H1 (cell line): Measurements from ENCODE around the gene CAPN14. TPM values are rescaled to one million over a fixed set of nuclear protein-coding genes. Genes with fewer than 3 reads are reported as not detected.

Experiments used
- CEBPB ChIP-seq: IDR thresholded peaks from 2 replicates; pipeline ENCODE4 v1.6.1; 2012; ENCODE audit warnings: low read depth, low read length
- CHD1 ChIP-seq: IDR thresholded peaks from 2 replicates; pipeline ENCODE4 v1.6.1; 2012; ENCODE audit warnings: low read depth, low read length, improper control_type of control experiment
- POU5F1 ChIP-seq: IDR thresholded peaks from 2 replicates; pipeline ENCODE4 v1.6.1; 2011; ENCODE audit warnings: low read depth, mild to moderate bottlenecking, low read length, moderate library complexity
- polyA plus RNA-seq, 7 experiments: library from polyadenylated mRNA; depleted of rRNA in 3 of 7; stranded (reverse) in 5 of 7; unstranded in 2 of 7; fragments of >200 nt in 5 of 7; fragments of 200-250 nt in 2 of 7; gene quantifications; 1 replicate in 5 of 7; 2 replicates in 1 of 7; 4 replicates in 1 of 7; pipeline versions ENCODE4 v1.2.1 to v1.2.3, GENCODE V29; 2011 to 2013; ENCODE audit warnings: missing spikeins in 2 of 7, mixed read lengths in 2 of 7
- total RNA-seq: library from RNA; stranded (reverse); fragmentation: NEBNext Ultra II Directional; extraction: Animal tissue kit (Norgen Biotek cat#: 25700); gene quantifications from 2 replicates; pipeline ENCODE4 v1.2.1, GENCODE V29; 2021

CAPN14 gene
- total and polyA plus RNA-seq, 2 of the 8 experiments (the other 6 are each of a cell fraction or from before 2014, with no cell fraction given) = 0.07 TPM; not detected in 1

GRCh38 chr2:31139671-31140070, 77.6 kb downstream of the CAPN14 start (continued):
- TF ChIP-seq POU5F1 (no peak), CEBPB (no peak), CHD1 (no peak)
